Activated T-helper 1 cell treated with anti-CD3 and anti-CD28 coated beads, Interleukin-12 subunit alpha, Interleukin-12 subunit beta, Interleukin-2, Interleukin-4 antibody, amounts not matched to agents 30 ng/mL and 10 ng/mL and 1 ng/mL, durations not matched to agents 14 hours and 24 hours and 36 hours (primary cell): Measurements from ENCODE around the gene RUNX1. TPM values are rescaled to one million over a fixed set of nuclear protein-coding genes. Genes with fewer than 3 reads are reported as not detected.

Source experiments
- DNase-seq: peaks from one replicate; pipeline ENCODE4 v3.0.0; 2021; ENCODE audit warnings: low spot score
- H3K27ac Mint-ChIP-seq: one replicate; pipeline ENCODE4 v1.8.0; 2021; ENCODE audit warnings: mild to moderate bottlenecking, mixed read lengths
- H3K27me3 Mint-ChIP-seq: one replicate; pipeline ENCODE4 v1.8.0; 2022; ENCODE audit warnings: mild to moderate bottlenecking, moderate library complexity, mixed read lengths; ENCODE audit not compliant: insufficient read depth
- H3K36me3 Mint-ChIP-seq: one replicate; pipeline ENCODE4 v1.8.0; 2021; ENCODE audit warnings: low read depth, mixed read lengths
- H3K4me1 Mint-ChIP-seq: one replicate; pipeline ENCODE4 v1.8.0; 2021; ENCODE audit warnings: low read depth, mixed read lengths
- H3K4me3 Mint-ChIP-seq: one replicate; pipeline ENCODE4 v1.8.0; 2021; ENCODE audit warnings: mild to moderate bottlenecking, moderate library complexity, mixed read lengths
- H3K9me3 Mint-ChIP-seq: one replicate; pipeline ENCODE4 v1.8.0; 2021; ENCODE audit warnings: mixed read lengths
- intact Hi-C: fragments of 100-400 bp; cut with micrococcal nuclease; formaldehyde crosslinking; loops from one replicate; pipeline ENCODE4 v1.15.1; 2024
- total RNA-seq: library from RNA; stranded (reverse); gene quantifications from 2 replicates; pipeline ENCODE4 v1.2.3, GENCODE V29; 2022

The RUNX1 gene
- 112 and 116 TPM in 2 replicates for total RNA-seq

- no peaks in the 10 kb centered on the region for H3K9me3 Mint-ChIP-seq
- intact Hi-C loops, result loop anchor here (1.0 to 10.0 kb wide), 15 partner anchors 22 to 1016 kb away; partner anchors contain the start of gene SETD4
- peak; percentile 79 for DNase-seq
- H3K4me3 Mint-ChIP-seq, result peak within 1 kb of the TSS; percentile 93
- H3K27ac Mint-ChIP-seq, result peak within 1 kb of the TSS; percentile 98
- no peaks in the 10 kb centered on the region for H3K27me3 Mint-ChIP-seq
- H3K4me1 Mint-ChIP-seq, result peaks cover 76% of the 10 kb centered on the region
- peaks cover 23% of the 10 kb centered on the region for H3K36me3 Mint-ChIP-seq
Measured at GRCh38 chr21:35048706-35049617, at the start of gene RUNX1. Gene RUNX1 (minus strand): TSS chr21:35049302.

GRCh38 chr21:35097525-35097924, 48.4 kb upstream of the RUNX1 start:
- Mint-ChIP-seq H3K4me1 (peaks cover 33% of the 10 kb centered on the region), H3K36me3 (peaks cover 7% of the 10 kb centered on the region), H3K27ac (peak overlapping the region; percentile 67), H3K9me3 (peaks cover 17% of the 10 kb centered on the region), H3K4me3 (no peak overlapping the region), H3K27me3 (no peaks in the 10 kb centered on the region)
- DNase-seq, result no peak
- intact Hi-C loops, result loop anchor here (1.0 to 2.0 kb wide), 16 partner anchors 9 to 413 kb away; no protein-coding TSS in a partner anchor

GRCh38 chr21:35096959-35097358, 47.9 kb upstream of the RUNX1 start:
- intact Hi-C loops, result loop anchor here (1.0 to 2.0 kb wide), 17 partner anchors 9 to 414 kb away; no protein-coding TSS in a partner anchor
- peaks cover 9% of the 10 kb centered on the region for H3K36me3 Mint-ChIP-seq
- no peak for DNase-seq
- peak overlapping the region; percentile 0 for H3K4me3 Mint-ChIP-seq
- H3K27me3 Mint-ChIP-seq, result no peaks in the 10 kb centered on the region
- H3K4me1 Mint-ChIP-seq, result peaks cover 37% of the 10 kb centered on the region
- peak overlapping the region; percentile 67 for H3K27ac Mint-ChIP-seq
- peaks cover 21% of the 10 kb centered on the region for H3K9me3 Mint-ChIP-seq

GRCh38 chr21:35095859-35096291, 46.8 kb upstream of the RUNX1 start:
- Mint-ChIP-seq H3K27ac (peak overlapping the region; percentile 67), H3K4me1 (peaks cover 42% of the 10 kb centered on the region), H3K27me3 (no peaks in the 10 kb centered on the region), H3K9me3 (peaks cover 27% of the 10 kb centered on the region), H3K4me3 (no peak overlapping the region), H3K36me3 (peaks cover 9% of the 10 kb centered on the region)
- intact Hi-C loops, result loop anchor here (1.0 to 2.0 kb wide), 8 partner anchors 69 to 415 kb away; no protein-coding TSS in a partner anchor
- no peak for DNase-seq

GRCh38 chr21:35093514-35093913, 44.4 kb upstream of the RUNX1 start:
- H3K27ac Mint-ChIP-seq, result peak overlapping the region; percentile 61
- peaks cover 56% of the 10 kb centered on the region for H3K4me1 Mint-ChIP-seq
- intact Hi-C loops, result no loop called here
- no peak overlapping the region for H3K4me3 Mint-ChIP-seq
- peaks cover 9% of the 10 kb centered on the region for H3K36me3 Mint-ChIP-seq
- no peak for DNase-seq
- no peaks in the 10 kb centered on the region for H3K27me3 Mint-ChIP-seq
- H3K9me3 Mint-ChIP-seq, result peaks cover 29% of the 10 kb centered on the region

- no peaks in the 10 kb centered on the region for H3K27me3 Mint-ChIP-seq
- no peak overlapping the region for H3K4me3 Mint-ChIP-seq
- DNase-seq, result no peak
Measured at GRCh38 chr21:35091496-35091895, 42.4 kb upstream of the RUNX1 start.

GRCh38 chr21:35090403-35090802, 41.3 kb upstream of the RUNX1 start:
- intact Hi-C loops, result no loop called here
- DNase-seq, result no peak
- Mint-ChIP-seq H3K27me3 (no peaks in the 10 kb centered on the region), H3K4me3 (no peak overlapping the region), H3K4me1 (peaks cover 43% of the 10 kb centered on the region), H3K27ac (peak overlapping the region; percentile 40), H3K36me3 (peaks cover 9% of the 10 kb centered on the region), H3K9me3 (peaks cover 29% of the 10 kb centered on the region)

More at GRCh38 chr21:35091496-35091895, 42.4 kb upstream of the RUNX1 start:
- no peak overlapping the region for H3K27ac Mint-ChIP-seq
- H3K36me3 Mint-ChIP-seq, result peaks cover 9% of the 10 kb centered on the region
- intact Hi-C loops, result no loop called here
- H3K9me3 Mint-ChIP-seq, result peaks cover 29% of the 10 kb centered on the region
- peaks cover 54% of the 10 kb centered on the region for H3K4me1 Mint-ChIP-seq

GRCh38 chr21:35088319-35088771, 39.2 kb upstream of the RUNX1 start:
- Mint-ChIP-seq H3K9me3 (peaks cover 19% of the 10 kb centered on the region), H3K4me3 (no peak overlapping the region), H3K4me1 (peaks cover 36% of the 10 kb centered on the region), H3K27me3 (no peaks in the 10 kb centered on the region), H3K27ac (peak overlapping the region; percentile 89), H3K36me3 (peaks cover 2% of the 10 kb centered on the region)
- intact Hi-C loops, result loop anchor here (1.0 to 2.0 kb wide), 13 partner anchors 9 to 440 kb away; no protein-coding TSS in a partner anchor
- DNase-seq, result no peak

- DNase-seq, result no peak
- Mint-ChIP-seq H3K4me3 (no peak overlapping the region), H3K27me3 (peaks cover 2% of the 10 kb centered on the region), H3K9me3 (peaks cover 21% of the 10 kb centered on the region), H3K36me3 (peaks cover 2% of the 10 kb centered on the region), H3K27ac (no peak overlapping the region), H3K4me1 (peaks cover 32% of the 10 kb centered on the region)
- intact Hi-C loops, result no loop called here
Measured at GRCh38 chr21:35086357-35086756, 37.3 kb upstream of the RUNX1 start.

- peaks cover 31% of the 10 kb centered on the region for H3K4me1 Mint-ChIP-seq
Measured at GRCh38 chr21:35084869-35085268, 35.8 kb upstream of the RUNX1 start.

GRCh38 chr21:35083246-35083645, 34.1 kb upstream of the RUNX1 start:
- peaks cover 2% of the 10 kb centered on the region for H3K27me3 Mint-ChIP-seq
- no peak for DNase-seq
- intact Hi-C loops, result no loop called here
- H3K4me3 Mint-ChIP-seq, result no peak overlapping the region
- H3K9me3 Mint-ChIP-seq, result peaks cover 16% of the 10 kb centered on the region
- H3K27ac Mint-ChIP-seq, result no peak overlapping the region
- peaks cover 2% of the 10 kb centered on the region for H3K36me3 Mint-ChIP-seq
- H3K4me1 Mint-ChIP-seq, result peaks cover 19% of the 10 kb centered on the region

More at GRCh38 chr21:35084869-35085268, 35.8 kb upstream of the RUNX1 start:
- no peak for DNase-seq
- Mint-ChIP-seq H3K36me3 (peaks cover 2% of the 10 kb centered on the region), H3K27ac (no peak overlapping the region), H3K9me3 (peaks cover 16% of the 10 kb centered on the region), H3K4me3 (no peak overlapping the region), H3K27me3 (peaks cover 2% of the 10 kb centered on the region)
- intact Hi-C loops, result no loop called here

GRCh38 chr21:35081861-35082260, 32.8 kb upstream of the RUNX1 start:
- intact Hi-C loops, result no loop called here
- Mint-ChIP-seq H3K9me3 (peaks cover 16% of the 10 kb centered on the region), H3K36me3 (peaks cover 2% of the 10 kb centered on the region), H3K4me1 (peaks cover 12% of the 10 kb centered on the region), H3K27me3 (peaks cover 2% of the 10 kb centered on the region), H3K27ac (no peak overlapping the region), H3K4me3 (no peak overlapping the region)
- no peak for DNase-seq

GRCh38 chr21:35079181-35079580, 30.1 kb upstream of the RUNX1 start:
- Mint-ChIP-seq H3K4me3 (no peak overlapping the region), H3K27me3 (peaks cover 2% of the 10 kb centered on the region), H3K36me3 (peaks cover 2% of the 10 kb centered on the region), H3K4me1 (peaks cover 17% of the 10 kb centered on the region), H3K27ac (peak overlapping the region; percentile 50), H3K9me3 (peaks cover 22% of the 10 kb centered on the region)
- intact Hi-C loops, result no loop called here
- DNase-seq, result no peak
